AG04450 (cell line): ENCODE measurements around the gene IQCB1. TPM values are rescaled to one million over a fixed set of nuclear protein-coding genes. Genes with fewer than 3 reads are reported as not detected.

Source experiments
- CTCF ChIA-PET: fragments of 300-600, 350-600 bp; formaldehyde crosslinking; extraction: SDS; loops from one replicate; lab custom pipeline; 2022; ENCODE audit warnings: antibody characterized with exemption, inconsistent platforms; lab: Charles Lee
- POLR2A ChIA-PET: fragments of 350-600 bp; formaldehyde crosslinking; extraction: SDS; loops from one replicate; lab custom pipeline; 2021; ENCODE audit warnings: antibody characterized with exemption, inconsistent platforms; lab: Yijun Ruan, JAX
- DNase-seq: peaks from one replicate; pipeline ENCODE4 v3.0.0-alpha.2; 2011; ENCODE audit warnings: low read depth, low spot score
- H3K27ac ChIP-seq: one replicate; pipeline ENCODE4 v1.5.1; 2012; ENCODE audit warnings: low read depth, low read length, control low read depth
- H3K27me3 ChIP-seq: one replicate; pipeline ENCODE4 v1.6.0; 2012; ENCODE audit warnings: low read length; ENCODE audit not compliant: control insufficient read depth, insufficient read depth
- H3K4me3 ChIP-seq: 2 replicates; pipeline ENCODE4 v1.5.1; 2011; ENCODE audit warnings: mild to moderate bottlenecking, low read depth, low read length, control low read depth
- H3K9me3 ChIP-seq: 2 replicates; pipeline ENCODE4 v1.5.1; 2012; ENCODE audit warnings: low read length; ENCODE audit not compliant: control insufficient read depth, insufficient read depth
- polyA plus RNA-seq: library from polyadenylated mRNA; depleted of rRNA; stranded (reverse); fragments of >200 nt; gene quantifications from 2 replicates; pipeline ENCODE4 v1.2.3, GENCODE V29; 2011
- TF ChIP-seq, protein P1 (sequence below): IDR thresholded peaks from 2 replicates; pipeline ENCODE4 v1.5.1; 2011; ENCODE audit warnings: low read depth, low read length, control low read depth, inconsistent platforms

Gene IQCB1
- polyA plus RNA-seq, 1 experiment: 19.3 TPM

GRCh38 chr3:121736112-121736511 lies 98.7 kb downstream of the IQCB1 start:
- TF ChIP-seq, protein P1, sequence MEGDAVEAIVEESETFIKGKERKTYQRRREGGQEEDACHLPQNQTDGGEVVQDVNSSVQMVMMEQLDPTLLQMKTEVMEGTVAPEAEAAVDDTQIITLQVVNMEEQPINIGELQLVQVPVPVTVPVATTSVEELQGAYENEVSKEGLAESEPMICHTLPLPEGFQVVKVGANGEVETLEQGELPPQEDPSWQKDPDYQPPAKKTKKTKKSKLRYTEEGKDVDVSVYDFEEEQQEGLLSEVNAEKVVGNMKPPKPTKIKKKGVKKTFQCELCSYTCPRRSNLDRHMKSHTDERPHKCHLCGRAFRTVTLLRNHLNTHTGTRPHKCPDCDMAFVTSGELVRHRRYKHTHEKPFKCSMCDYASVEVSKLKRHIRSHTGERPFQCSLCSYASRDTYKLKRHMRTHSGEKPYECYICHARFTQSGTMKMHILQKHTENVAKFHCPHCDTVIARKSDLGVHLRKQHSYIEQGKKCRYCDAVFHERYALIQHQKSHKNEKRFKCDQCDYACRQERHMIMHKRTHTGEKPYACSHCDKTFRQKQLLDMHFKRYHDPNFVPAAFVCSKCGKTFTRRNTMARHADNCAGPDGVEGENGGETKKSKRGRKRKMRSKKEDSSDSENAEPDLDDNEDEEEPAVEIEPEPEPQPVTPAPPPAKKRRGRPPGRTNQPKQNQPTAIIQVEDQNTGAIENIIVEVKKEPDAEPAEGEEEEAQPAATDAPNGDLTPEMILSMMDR: no peak
- no peak overlapping the region for H3K4me3 ChIP-seq

GRCh38 chr3:121735047-121735696 lies 99.7 kb downstream of the IQCB1 start:
- Histone ChIP-seq H3K4me3 (no peak overlapping the region), H3K9me3 (no peaks in the 10 kb centered on the region), H3K27me3 (no peaks in the 10 kb centered on the region), H3K27ac (no peak overlapping the region)
- ChIA-PET CTCF (no interaction called here), POLR2A (no interaction called here)
- DNase-seq: no peak
- TF ChIP-seq, protein P1: no peak

More at GRCh38 chr3:121736112-121736511, 98.7 kb downstream of the IQCB1 start:
- no peaks in the 10 kb centered on the region for H3K27me3 ChIP-seq
- no peak for DNase-seq
- H3K9me3 ChIP-seq: no peaks in the 10 kb centered on the region
- ChIA-PET POLR2A (no interaction called here), CTCF (no interaction called here)
- no peak overlapping the region for H3K27ac ChIP-seq

GRCh38 chr3:121730940-121731687 lies 103.7 kb downstream of the IQCB1 start:
- Histone ChIP-seq H3K9me3 (no peaks in the 10 kb centered on the region), H3K27me3 (no peaks in the 10 kb centered on the region), H3K27ac (no peak overlapping the region), H3K4me3 (no peak overlapping the region)
- CTCF ChIA-PET: no interaction called here
- TF ChIP-seq, protein P1: no peak
- no peak for DNase-seq
- POLR2A ChIA-PET: no interaction called here

DNA sequence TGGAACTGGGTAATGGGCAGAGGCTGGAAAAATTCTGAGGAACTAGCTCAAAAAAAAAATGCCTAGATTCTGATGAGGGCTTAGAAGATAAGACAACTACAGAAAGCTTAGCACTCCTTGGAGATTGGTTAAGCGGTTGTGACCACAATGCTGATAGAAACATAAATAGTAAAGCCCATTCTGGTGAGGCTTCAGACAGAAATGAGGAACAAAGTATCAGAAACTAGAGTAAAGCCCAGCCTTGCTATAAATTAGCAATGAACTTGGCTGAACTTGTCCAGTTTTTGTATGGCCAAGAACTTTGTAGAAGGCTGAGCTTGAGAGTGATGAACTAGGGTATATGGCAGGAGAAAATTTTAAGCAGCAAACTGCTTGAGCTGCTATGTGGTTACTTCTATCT lies 110.7 kb downstream of the IQCB1 start:
- Histone ChIP-seq H3K9me3 (no peaks in the 10 kb centered on the region), H3K27me3 (no peaks in the 10 kb centered on the region), H3K4me3 (no peak overlapping the region), H3K27ac (no peak overlapping the region)
- no peak for DNase-seq
- POLR2A ChIA-PET: no interaction called here
- TF ChIP-seq, protein P1: no peak
- CTCF ChIA-PET: no interaction called here

DNA sequence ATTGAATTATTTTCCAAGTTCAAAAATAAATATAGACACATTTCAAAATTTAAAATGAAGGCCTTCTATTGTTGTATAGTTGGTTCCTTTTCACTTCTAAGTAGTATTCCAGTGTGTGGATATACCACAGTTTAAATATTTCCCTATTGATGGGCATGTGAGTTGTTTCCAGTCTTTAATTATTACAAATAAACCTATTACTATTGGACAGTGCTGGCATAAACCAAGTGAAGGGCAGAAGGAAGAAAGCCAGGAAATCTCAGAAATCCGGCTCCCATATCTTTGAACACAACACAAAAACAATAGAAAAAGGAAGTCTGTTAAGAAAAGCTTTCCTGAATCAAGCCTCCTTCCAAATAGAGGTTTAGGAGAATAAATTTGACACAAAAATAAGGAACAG lies 111.4 kb downstream of the IQCB1 start:
- CTCF ChIA-PET: no interaction called here
- no peak overlapping the region for H3K4me3 ChIP-seq
- POLR2A ChIA-PET: no interaction called here

More for the DNA sequence above, 111.4 kb downstream of the IQCB1 start:
- no peaks in the 10 kb centered on the region for H3K9me3 ChIP-seq
- TF ChIP-seq, protein P1: no peak
- no peaks in the 10 kb centered on the region for H3K27me3 ChIP-seq
- no peak for DNase-seq
- H3K27ac ChIP-seq: no peak overlapping the region
